Epithelial cell of proximal tubule (primary cell): Measurements from ENCODE around the gene ECD. TPM values are rescaled to one million over a fixed set of nuclear protein-coding genes. Genes with fewer than 3 reads are reported as not detected.

Experiments
- DNase-seq: peaks from one replicate; pipeline ENCODE4 v3.0.0-alpha.2; 2011; ENCODE audit warnings: low read depth
- H3K4me3 ChIP-seq: 2 replicates; pipeline ENCODE4 v1.5.1; 2011; ENCODE audit warnings: low read depth, mild to moderate bottlenecking, low read length
- total RNA-seq: library from RNA; depleted of rRNA; stranded (reverse); fragments of >200 nt; gene quantifications from 2 replicates; pipeline ENCODE4 v1.2.3, GENCODE V29; 2015
- TF ChIP-seq, protein P1 (sequence below): conservative IDR thresholded peaks from 2 replicates; pipeline ENCODE4 v1.5.1; 2012; ENCODE audit warnings: low read depth, mild to moderate bottlenecking, low read length

The ECD gene
- total RNA-seq, 1 donor from 2014 or later = 26.0 TPM

DNA sequence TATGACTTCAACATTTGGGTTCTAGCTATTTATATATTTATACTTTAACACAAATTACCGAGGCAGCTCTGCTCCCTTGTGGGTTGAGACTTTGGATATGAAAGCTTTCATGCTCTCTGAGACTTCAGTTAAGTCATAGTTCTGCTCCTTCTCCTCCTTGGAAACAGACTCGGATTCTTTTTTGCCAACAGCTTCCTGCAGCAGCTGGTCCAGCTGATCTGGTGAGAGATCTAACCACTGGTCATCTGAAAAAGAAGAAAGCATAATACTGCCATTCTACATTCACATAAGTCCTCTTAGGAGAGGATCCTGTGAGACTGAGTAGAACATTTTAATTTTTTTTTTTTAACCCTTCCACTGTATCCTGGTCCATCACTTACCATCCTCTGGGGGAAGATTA, 28.6 kb downstream of the ECD start:
- TF ChIP-seq, protein P1, sequence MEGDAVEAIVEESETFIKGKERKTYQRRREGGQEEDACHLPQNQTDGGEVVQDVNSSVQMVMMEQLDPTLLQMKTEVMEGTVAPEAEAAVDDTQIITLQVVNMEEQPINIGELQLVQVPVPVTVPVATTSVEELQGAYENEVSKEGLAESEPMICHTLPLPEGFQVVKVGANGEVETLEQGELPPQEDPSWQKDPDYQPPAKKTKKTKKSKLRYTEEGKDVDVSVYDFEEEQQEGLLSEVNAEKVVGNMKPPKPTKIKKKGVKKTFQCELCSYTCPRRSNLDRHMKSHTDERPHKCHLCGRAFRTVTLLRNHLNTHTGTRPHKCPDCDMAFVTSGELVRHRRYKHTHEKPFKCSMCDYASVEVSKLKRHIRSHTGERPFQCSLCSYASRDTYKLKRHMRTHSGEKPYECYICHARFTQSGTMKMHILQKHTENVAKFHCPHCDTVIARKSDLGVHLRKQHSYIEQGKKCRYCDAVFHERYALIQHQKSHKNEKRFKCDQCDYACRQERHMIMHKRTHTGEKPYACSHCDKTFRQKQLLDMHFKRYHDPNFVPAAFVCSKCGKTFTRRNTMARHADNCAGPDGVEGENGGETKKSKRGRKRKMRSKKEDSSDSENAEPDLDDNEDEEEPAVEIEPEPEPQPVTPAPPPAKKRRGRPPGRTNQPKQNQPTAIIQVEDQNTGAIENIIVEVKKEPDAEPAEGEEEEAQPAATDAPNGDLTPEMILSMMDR = no peak
- no peak for DNase-seq

DNA sequence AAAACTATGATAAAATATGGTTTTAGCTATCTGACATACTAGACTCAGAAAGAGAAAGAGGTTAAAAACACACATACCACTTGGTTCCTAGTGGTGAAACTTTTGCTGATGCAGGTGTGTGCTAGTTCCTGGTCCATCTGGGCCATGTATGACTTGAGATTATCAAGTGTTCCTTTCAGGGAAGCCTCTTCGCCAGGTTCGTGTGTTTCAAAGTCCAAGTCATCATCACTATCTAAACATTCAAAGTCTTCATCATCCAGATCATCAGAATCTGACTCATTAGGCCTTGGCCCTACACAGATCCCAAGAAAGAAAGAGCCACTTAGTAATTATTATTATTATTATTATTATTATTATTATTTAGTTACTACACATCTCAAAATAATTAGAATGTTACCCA, 31.2 kb downstream of the ECD start:
- TF ChIP-seq, protein P1 = no peak
- H3K4me3 ChIP-seq = no peak overlapping the region
- no peak for DNase-seq

More for the DNA sequence above, 28.6 kb downstream of the ECD start:
- H3K4me3 ChIP-seq = no peak overlapping the region

DNA sequence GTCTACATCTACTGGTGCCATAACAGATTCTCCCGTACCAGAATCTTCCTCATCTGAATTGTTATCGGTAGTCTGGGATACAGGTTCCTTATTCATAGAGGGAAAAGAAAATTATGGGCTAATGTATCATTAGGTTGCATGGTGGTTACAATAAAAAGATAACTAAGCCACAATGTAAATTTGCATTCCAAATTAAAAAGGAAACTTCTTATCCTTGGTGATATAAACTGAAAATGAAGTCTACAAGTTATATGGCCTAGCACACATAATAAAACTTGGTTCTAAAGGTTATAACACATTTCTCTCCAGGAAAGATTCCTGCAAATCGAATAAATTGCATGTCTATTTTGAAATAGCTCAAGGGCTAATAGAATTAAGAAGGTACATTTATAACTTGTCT, 33.1 kb downstream of the ECD start:
- no peak overlapping the region for H3K4me3 ChIP-seq
- no peak for DNase-seq
- TF ChIP-seq, protein P1 = no peak

DNA sequence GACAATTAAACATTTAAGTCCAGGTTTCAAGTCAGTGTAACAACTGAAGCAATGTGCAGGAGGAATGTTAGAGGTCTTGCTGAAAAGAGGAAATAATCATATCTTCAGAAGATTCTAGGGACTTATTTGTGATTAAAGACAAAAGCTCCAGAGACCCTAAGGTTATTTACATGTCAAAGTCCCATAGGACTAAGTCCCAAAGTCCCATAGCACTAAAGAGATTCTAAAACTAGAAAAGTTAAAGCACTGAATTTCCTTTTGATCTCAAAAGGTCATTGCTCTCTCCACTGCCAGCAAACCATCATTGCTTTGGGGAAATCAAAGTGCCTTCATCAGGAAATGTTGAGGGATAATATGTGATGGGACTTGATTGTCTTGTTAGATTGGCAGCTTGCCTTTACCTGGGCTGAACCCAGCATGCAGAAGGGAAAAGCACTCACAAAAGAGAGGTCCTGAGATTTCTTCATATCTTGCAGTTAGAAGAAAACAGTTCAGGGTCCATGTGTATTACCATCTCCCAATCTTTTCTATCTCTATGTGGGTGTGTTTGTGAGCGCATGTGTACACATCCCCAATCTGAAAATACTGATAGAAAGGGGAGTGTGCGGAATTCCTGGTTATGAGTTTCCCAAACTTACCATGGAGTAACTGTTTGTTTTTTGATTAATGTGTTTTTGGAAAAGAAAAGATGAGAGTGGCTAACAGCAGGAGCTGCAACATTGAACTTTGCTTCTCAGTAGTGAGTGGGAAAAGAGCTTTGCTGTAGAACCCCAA, 35.7 kb downstream of the ECD start:
- no peak overlapping the region for H3K4me3 ChIP-seq
- TF ChIP-seq, protein P1 = no peak
- no peak for DNase-seq

DNA sequence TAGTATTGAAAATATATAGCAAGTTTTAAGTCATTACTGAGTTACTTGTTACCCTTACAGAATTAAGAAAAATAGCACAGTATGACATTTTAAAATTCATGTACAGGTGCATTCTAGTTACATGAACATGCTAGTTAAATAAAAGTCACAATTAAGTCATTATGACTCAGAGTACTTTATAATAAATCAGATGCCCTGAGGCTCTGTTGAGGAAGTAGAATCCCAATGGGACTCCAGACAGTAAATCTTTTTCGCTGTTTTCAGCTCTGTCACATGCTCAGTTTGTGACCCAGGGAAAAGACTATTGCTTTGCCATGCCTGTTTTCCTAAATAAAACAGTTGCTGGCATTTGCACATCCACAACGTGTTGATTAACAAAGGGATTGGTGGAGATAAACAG, 36.5 kb downstream of the ECD start:
- TF ChIP-seq, protein P1 = no peak
- no peak overlapping the region for H3K4me3 ChIP-seq
- no peak for DNase-seq

DNA sequence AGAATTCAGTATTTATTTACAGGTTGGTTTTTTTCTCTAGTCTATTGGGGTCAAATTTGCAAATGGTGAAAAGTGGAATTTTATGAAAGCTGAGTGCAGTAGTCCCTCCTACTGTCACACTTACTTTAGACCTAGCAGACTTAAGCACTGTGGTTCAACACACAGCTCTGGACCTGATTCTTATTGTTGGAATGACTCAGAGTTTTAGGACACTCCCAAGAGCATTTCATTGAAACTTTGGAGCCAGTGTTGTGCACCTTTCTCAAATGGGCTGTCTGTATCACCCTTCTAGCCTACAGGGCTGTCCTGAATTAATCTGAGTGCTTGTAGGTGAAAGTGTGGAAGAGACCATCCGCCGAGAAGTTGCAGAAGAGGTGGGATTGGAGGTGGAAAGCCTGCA, 41.5 kb downstream of the ECD start:
- no peak for DNase-seq
- TF ChIP-seq, protein P1 = no peak
- no peak overlapping the region for H3K4me3 ChIP-seq

DNA sequence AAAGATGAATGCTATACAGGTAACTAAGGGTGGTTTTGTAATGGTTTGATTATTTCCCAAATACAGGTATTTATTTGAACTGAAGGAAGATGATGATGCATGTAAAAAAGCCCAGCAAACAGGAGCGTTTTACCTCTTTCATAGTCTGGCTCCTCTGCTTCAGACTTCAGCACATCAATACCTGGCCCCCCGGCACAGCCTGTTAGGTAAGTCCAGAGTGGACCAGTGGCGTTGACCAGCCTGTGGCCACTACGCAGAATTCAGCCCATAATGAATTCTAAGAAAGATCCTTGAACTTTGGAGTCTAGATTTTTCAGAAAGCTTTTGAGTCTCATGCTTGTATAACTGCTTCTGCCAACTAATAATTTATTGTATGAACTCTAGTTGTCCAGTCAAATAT, 47.9 kb downstream of the ECD start:
- no peak for DNase-seq
- TF ChIP-seq, protein P1 = no peak
- H3K4me3 ChIP-seq = no peak overlapping the region
